DLD1 (cell line): Measurements from ENCODE around the gene UBL7.

Experiments used
- in situ Hi-C: cut with HindIII; loops from 2 replicates; pipeline ENCODE4 v1.10.0; 2017; ENCODE audit warnings: low sequenced_read_pairs

The UBL7 gene

DNA sequence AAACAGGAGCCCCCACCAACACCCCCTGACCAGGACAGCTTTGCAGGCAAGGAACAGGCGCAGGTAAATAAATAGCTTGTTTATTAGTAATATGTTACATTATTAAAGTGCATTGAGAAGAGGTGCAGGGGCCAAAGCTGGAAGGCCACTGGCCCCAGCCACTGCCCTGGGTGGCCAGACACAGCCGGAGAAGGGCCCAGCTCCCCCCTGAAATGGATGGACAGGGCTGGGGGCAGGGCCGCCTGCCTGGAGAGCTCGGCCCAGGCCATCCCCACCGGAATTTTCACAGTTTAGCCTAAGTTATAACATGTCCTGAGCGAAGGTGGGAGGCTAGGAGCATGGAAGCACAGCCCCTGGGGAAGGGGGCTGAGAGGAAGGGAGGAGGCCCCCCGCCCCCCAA lies 51.7 kb downstream of the UBL7 start:
- in situ Hi-C loops, result no loop called here

DNA sequence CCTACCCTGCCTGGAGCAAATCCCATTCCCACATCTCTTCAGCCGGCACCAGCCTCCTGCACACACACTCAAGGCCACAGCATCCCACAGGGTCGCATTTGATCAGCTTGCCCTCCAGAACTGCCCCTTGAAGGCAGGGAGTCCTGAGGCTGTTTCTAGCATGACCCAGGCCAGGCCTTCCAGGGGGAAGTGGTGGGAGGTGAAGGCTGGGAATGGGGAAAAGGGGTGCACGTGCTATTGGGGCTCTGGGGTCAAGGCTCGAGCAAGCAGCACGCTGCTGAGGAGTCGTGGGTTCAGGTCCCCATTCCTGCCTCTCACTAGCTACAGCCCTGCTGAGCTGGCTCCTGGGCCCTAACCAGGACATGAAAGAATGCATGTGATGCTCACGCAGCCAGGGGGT lies 52.1 kb downstream of the UBL7 start:
- in situ Hi-C loops, result no loop called here

DNA sequence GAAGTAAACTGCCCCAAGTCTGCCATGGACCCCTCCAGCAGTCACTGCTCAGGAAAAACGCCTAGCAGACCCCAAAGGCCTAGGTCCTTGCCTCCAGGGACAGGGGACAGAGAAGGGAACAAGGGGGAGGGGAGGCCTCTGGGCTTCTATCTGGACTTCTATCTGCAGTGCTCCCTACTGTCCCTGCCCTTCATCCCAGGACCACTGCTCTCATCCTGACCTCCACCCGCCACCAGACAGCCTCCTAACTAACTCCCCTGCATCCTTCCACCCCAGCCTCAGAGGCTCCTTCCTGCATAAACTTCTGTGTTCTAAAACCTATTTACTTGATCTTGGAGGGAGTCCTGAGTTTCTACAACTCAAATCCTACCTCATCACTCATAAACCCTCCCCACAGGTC lies 52.6 kb downstream of the UBL7 start:
- in situ Hi-C loops, result no loop called here

GRCh38 chr15:74406992-74407705 lies 53.8 kb downstream of the UBL7 start:
- in situ Hi-C loops, result no loop called here

- in situ Hi-C loops, result no loop called here
Observed at GRCh38 chr15:74406517-74406916, 54.4 kb downstream of the UBL7 start.

DNA sequence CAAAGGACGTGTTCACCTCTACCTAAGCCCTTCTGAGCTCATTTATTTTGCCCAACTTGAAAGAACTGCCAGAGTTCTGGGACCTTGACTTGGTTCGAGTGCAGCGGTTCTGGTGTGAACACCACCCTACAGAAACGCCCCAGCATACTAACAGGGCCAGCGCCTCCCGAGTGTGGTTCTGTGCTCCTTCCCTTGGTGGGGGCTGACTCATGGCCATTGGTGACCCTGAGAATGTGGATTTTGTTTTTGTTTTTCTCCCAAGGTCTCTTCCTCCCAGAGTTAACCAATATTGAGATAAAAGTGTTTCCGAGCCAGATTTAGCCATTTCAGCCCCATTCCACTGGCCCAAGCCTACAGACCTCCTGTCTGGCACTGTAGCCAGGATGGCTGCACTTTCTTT lies 55.1 kb downstream of the UBL7 start:
- in situ Hi-C loops, result no loop called here

GRCh38 chr15:74403991-74404563 lies 56.9 kb downstream of the UBL7 start:
- in situ Hi-C loops, result no loop called here

DNA sequence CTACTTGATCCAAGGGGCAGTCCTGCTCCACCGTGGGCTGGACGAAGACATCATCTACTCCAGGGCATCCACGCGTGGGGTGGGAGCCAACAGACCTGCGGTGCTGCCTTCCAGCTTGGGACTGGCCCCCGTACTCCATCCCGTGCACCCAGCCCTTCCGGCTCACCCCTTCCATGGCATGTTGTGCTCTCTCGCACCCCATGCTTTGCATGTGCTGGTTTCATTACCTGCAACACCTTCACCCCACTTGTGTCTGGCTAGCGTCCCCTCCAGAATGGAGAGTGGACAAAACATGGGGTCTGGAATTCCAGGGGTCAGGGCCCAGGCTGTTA lies 57.4 kb downstream of the UBL7 start:
- in situ Hi-C loops, result no loop called here

DNA sequence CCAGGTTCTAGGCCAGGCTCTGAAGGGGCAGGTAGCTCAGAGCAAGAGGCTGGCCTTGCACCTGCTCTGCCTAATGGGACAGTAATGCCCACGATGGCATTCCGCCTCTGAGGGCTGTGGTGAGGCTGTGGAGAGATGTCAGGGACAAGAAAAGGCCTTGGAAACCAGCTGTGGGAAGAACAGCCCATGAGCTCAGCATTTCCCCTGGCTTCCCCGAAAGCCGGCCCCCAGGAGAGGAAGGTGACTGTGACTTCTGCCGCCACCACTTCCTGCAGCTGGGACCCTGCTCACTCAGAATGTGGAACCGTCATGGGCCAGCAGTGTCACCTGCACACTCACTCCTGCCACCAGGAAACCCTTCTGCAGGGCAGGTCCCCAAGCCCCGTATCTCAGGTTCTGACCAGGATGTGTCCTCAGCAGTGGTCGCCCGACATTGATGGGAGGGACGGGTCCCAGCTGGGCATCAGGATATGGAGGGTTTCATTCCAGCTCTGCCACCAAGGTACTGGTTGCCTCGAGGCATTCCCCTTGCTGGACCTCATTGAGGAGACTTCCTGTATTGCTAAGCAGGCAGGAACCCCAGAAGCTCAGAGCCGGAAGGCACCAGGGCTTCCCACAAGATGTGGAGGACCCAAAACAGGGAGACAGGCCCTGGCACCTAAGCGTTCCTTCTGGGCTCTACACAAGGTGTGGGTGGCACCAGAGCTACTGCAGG lies 57.9 kb downstream of the UBL7 start:
- in situ Hi-C loops, result no loop called here

GRCh38 chr15:74402337-74402841 lies 58.6 kb downstream of the UBL7 start:
- in situ Hi-C loops, result no loop called here

- in situ Hi-C loops, result no loop called here
Observed at GRCh38 chr15:74400915-74401757, 59.8 kb downstream of the UBL7 start.

DNA sequence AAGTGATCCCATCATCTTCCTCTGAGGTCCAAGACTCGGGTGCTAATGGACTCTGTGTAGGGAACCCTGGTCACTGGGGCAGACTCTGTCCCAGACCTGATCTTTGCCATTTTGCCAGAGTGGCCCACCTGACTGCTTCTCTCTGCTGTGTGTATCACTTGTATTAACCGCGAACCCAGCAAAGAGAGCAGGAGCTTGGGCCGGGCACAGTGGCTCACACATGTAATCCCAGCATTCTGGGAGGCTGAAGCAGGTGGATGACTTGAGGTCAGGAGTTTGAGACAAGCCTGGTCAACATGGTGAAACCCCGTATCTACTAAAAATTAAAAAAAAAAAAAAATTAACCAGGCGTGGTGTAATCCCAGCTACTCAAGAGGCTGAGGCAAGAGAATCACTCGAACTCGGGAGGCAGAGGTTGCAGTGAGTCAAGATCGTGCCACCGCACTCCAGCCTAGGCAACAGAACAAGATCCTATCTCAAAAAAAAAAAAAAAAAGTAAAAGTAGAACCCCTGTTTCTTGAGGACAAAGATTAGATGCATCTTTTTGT lies 60.6 kb downstream of the UBL7 start:
- in situ Hi-C loops, result no loop called here

DNA sequence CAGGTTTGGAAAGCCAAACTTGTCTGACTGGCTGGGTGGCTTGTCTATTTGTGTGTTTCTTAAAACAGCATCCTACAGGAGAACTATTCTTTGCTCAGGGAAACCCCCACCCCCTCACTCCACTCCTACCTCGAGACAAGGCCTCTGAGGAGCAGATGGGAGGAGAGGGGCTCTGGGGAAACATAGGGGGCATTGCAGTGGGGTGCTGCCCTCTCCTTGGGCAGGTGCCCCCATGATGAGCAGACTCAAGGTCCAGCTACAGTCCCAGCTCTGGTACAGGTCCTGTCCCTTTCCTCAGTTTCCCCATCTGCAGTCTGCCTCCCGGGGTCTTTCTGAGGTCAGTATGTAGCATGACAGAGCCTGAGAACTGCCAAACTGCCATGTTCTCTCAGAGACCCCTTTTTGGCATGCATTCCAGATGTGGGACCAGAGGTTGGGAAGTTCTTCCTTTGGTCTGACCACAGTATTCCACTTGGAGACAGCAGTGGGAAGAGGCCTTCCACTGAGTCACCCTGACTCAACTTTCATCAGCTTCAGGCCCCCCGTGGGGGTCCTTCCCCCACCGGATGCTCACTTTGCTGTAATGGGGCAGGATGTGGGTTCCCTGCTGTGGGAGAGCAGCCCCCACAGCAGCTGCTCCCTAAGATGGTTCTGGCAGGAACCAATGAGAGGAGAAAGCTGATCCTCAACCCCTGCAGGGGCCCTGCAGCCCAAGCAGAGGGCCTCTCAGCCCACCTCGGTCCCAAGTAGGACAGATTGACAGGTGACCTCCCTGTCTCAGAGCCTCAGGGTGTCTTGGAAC lies 61.2 kb downstream of the UBL7 start:
- in situ Hi-C loops, result no loop called here

GRCh38 chr15:74399100-74399499 lies 61.9 kb downstream of the UBL7 start:
- in situ Hi-C loops, result no loop called here

- in situ Hi-C loops, result no loop called here
Observed at GRCh38 chr15:74398183-74398582, 62.8 kb downstream of the UBL7 start.

DNA sequence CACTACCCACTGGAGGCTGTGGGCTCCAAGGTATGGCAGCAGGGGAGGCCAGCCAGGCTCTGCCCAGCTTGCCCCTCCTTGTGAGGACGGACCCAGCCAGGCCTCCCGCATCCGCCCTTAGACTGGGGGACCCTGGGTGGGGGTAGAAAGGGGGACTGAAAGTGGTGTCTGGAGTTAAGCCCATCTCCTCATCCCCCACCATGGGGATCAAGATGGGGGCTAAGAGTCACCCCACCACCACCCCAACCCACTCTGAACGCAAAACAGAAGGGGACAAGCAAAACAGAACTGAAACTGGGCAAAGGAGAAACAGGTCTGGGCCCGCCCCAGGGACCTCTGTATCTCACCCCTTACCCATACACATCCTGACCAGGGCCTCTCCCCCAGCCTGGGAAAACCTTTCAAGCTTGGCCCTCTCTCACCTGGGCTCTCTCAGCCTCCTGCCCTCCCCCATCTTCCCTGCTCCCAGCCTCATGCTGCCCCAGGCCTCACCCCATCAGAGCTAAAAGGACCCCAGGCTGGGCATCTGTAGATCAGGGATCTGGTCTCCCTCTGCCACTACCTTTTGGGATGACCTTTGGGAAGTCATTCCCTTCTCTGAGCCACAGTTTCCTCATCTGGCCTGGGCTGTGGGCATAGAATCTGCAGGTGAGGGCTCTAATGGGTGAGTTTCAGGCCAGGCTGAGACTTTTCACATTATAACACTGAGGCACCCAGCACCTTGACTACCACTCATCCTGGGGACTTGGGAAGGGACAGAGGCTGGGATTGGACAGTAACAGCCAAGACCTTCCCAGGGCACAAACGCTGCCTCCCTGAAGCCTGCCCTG lies 63.5 kb downstream of the UBL7 start:
- in situ Hi-C loops, result no loop called here

- in situ Hi-C loops, result no loop called here
Observed at GRCh38 chr15:74396445-74397238, 64.3 kb downstream of the UBL7 start.

DNA sequence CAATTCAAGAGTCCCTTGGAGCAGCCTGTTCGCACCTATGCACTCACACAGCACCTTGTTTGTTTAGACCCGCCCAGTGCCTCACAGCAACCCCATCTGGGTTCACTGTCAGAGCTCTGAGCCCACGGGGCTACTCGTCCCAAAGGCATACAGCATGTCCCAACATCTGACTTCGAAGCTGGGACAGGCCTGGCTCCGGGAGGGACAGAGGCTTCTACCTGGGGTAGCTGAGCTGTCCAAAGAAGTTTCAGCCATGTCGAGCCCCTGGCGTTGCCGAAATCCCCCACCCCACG lies 64.9 kb downstream of the UBL7 start:
- in situ Hi-C loops, result no loop called here
